Prostate gland (tissue), 2 donors: Measurements from ENCODE around the gene TCF4.

Source experiments
- POLR2AphosphoS5 ChIP-seq: sonication (generic); formaldehyde crosslinking; IDR thresholded peaks from one replicate; pipeline ENCODE4 v1.6.1; 2017; ENCODE audit warnings: antibody characterized with exemption
- TF ChIP-seq, protein P1 (sequence below), 4 experiments: fragments of 200-600 bp in 2 of 4; fragments of 450-650 bp in 2 of 4; sonication (generic) in 2 of 4; IDR thresholded peaks; 1 replicate in 3 of 4; 2 replicates in 1 of 4; pipeline ENCODE4 v1.5.1; 2016 to 2019; ENCODE audit warnings: antibody characterized with exemption in 4 of 4, mild to moderate bottlenecking in 2 of 4, moderate library complexity in 2 of 4

DNA sequence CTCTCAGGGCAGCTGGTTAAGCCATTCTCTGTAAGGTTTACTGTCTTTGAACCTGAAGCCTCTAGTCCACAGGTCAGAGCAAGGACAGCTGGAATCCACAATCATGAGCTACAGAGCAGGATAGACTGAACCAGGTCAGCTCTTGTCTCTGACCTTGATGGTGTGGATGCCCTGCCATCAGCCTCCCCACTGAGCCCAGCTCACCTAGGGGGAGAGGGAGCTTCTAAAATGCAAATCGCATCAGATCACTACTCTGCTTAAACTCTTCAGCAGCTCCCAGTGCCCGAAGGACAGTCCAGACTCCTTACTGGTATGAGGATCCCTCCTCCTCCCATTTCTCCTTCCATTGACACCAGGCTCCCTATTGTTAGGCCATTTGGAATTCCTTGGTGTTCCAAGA, 373.5 kb downstream of the TCF4 start:
- TF ChIP-seq, protein P1, sequence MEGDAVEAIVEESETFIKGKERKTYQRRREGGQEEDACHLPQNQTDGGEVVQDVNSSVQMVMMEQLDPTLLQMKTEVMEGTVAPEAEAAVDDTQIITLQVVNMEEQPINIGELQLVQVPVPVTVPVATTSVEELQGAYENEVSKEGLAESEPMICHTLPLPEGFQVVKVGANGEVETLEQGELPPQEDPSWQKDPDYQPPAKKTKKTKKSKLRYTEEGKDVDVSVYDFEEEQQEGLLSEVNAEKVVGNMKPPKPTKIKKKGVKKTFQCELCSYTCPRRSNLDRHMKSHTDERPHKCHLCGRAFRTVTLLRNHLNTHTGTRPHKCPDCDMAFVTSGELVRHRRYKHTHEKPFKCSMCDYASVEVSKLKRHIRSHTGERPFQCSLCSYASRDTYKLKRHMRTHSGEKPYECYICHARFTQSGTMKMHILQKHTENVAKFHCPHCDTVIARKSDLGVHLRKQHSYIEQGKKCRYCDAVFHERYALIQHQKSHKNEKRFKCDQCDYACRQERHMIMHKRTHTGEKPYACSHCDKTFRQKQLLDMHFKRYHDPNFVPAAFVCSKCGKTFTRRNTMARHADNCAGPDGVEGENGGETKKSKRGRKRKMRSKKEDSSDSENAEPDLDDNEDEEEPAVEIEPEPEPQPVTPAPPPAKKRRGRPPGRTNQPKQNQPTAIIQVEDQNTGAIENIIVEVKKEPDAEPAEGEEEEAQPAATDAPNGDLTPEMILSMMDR (IDR thresholded peaks at IDR 0.05), result no peak
- no peak for TF ChIP-seq POLR2AphosphoS5
